HG02610 (cell line): ENCODE data around the gene NFASC.

ENCODE experiments used
- ATAC-seq: cut with Tn5 transposase; IDR thresholded peaks from one replicate; pipeline ENCODE4 v1.9.1; 2021; ENCODE audit warnings: mild to moderate bottlenecking, moderate library complexity; ENCODE audit not compliant: unreplicated experiment

Gene NFASC

GRCh38 chr1:204858363-204858821, 12.3 kb upstream of the NFASC start:
- no peak for ATAC-seq

DNA sequence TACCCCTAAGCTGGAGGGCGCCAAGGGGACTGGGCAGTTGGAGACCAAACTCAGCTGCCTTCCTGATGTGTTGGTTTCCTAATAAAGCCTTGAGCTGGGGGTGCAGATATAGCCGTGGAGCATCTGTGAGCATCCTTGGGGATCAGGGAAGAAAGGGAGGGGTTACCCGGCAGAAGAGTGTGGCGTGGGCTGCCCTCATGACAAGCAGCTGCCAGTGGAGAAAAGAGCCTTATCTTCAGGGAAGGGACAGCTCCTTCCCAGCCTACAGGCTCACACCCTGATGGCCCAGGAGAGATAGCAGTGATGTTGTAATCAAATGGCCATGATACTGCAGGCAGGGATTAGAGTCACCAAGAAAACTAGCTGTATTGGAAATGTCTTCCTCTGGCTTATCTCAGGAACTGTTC, 10.8 kb upstream of the NFASC start:
- no peak for ATAC-seq

DNA sequence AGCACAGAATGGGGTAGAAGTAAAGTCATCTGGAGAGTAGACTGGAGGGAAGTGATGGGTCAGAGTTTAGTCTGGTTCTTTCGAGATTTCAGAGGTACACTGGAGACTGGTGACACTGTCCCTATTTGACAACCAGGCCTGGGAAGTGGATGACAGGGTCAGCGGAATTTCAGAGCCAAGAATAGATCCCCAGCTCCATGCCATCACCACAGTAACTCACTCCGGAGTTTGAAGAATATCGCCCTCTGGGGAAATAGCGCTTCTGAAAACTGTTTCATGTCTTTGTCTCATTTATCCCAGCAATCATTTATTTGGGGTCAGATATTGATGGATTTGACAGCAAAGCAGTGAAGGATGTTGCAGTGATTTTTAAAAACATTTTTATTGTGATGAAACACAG, 7.6 kb upstream of the NFASC start:
- no peak for ATAC-seq

GRCh38 chr1:204863730-204864129, 6.9 kb upstream of the NFASC start:
- no peak for ATAC-seq

- no peak for ATAC-seq
Measured at GRCh38 chr1:204866051-204866596, 4.5 kb upstream of the NFASC start.

GRCh38 chr1:204867203-204867602, 3.5 kb upstream of the NFASC start:
- no peak for ATAC-seq

DNA sequence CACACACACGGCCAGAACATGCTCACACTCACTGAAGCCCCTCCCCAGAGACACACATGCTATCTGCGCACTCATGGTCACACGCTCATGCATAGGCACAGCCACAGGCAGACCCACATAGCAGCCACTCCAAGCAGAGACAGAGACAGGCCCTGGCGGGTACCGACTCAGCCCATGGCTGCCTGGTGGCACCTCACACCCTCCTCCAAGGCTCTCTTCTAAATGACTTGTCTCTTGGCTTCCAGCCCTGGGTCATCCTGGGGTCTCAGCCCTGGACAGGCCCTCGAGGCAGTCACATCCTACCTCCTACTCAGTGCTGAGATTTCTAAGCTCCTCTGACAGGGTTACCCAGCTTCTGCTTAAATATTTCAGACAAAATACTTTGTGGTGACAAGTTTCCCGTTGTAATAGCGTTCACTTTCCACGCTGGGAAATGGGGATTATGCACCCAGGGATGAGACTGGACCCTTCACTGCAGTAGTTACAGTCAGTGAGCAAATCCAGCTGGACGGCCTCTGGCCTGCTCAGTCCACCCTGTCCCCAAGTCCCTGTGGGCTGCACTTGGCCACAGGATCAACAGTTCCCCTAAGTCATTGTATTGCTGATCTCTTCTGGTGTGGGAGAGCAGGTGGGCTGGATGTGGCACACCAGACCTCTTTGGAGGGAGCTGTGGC, 2.9 kb upstream of the NFASC start:
- no peak for ATAC-seq

- no peak for ATAC-seq
Measured at GRCh38 chr1:204868340-204868700, 2.3 kb upstream of the NFASC start.

GRCh38 chr1:204869097-204869496, 1.6 kb upstream of the NFASC start:
- ATAC-seq: no peak

- no peak for ATAC-seq
Measured at GRCh38 chr1:204871405-204872037, 859 bp downstream of the NFASC start.

DNA sequence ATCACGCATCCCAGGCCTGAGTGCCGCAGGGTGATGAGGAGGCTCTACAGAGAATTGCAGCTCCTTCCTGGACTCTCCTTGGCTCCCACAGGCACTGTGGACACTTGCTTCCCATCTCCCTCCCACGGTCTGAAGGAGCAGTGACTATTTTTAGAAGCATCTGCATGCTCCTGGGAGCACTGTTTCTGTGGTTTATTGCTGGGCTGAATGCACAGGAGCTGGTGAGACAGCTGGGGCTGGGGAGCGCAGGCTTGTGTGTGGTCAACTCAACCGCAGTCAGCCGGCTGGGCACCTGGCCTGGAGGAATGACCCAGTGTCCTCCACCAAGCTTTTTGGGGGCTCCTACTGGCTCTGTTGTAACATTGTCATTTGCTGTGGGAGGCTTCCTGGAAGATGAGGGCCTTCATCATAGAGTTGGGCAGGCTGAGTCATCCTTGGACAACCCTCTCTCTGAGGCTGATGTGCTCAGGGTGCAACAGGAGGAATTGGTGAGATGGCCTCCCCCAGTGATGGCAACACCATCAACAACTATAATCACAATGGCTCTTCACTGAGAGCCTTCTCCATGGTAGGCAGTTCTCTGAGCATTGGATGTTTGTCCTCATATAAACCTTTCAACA, 1.7 kb downstream of the NFASC start:
- ATAC-seq: no peak

- no peak for ATAC-seq
Measured at GRCh38 chr1:204873176-204873575, 2.5 kb downstream of the NFASC start.

GRCh38 chr1:204873714-204874113, 3.1 kb downstream of the NFASC start:
- no peak for ATAC-seq

GRCh38 chr1:204874274-204874673, 3.6 kb downstream of the NFASC start:
- no peak for ATAC-seq

- ATAC-seq: no peak
Measured at GRCh38 chr1:204875255-204875654, 4.6 kb downstream of the NFASC start.

- ATAC-seq: no peak
Measured at GRCh38 chr1:204878621-204879234, 8.1 kb downstream of the NFASC start.

DNA sequence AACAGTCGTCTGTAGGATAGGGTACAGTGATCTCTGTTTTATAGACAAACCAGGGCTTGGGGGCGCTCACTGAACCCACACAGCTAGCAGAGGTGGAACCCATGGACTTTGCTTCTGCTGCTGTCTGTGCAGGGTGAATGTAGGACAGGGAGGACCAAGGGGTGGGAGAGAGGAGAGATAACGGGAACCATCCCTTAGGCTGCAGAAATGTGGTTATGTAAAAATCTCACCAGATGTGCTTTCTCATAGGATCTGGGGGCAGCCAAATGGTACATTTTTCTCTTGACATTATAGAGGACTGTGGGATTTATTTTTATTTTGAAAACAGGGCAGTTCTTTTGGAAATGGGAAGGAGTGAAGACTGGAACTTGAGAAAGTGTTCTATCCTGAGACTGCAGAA, 8.7 kb downstream of the NFASC start:
- no peak for ATAC-seq

GRCh38 chr1:204880906-204881305, 10.2 kb downstream of the NFASC start:
- ATAC-seq: no peak

DNA sequence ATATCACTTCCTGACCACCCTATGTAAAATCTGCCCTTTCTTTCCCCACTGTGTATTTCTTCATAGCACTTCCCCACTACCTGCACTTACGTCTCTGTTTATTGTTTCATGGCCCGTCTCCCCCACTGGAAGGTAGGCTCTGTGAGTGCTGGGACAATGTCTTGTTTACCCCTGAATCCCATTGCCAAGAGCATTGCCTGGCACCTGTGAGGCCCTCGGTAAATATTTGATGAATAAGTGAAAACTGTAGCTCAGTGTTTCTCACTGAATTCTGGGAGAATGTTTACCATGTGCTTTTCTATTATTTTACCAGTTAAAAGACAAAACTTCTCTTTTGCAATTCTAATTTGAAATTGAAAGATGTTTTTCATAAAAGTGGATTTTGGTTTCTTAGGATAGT, 11.8 kb downstream of the NFASC start:
- no peak for ATAC-seq

DNA sequence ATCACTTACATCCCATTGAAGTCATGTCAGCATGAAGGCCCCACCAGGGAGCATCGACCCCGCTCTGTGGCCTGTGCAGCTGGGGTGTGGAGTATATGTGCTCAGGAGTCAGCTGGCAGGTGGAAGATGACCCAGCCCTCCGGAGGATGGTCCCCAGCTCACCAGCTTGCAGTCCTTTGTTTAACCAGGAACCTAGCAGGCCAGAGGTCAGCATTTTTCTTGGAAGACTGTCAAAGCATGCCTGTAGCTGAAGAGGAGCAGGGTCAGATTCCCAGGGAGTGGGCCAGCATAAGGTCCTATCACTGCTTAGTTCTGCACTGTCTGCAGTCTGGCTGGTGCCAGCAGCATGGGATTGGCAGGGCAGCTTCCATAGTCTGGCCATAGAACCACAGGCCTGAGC, 12.7 kb downstream of the NFASC start:
- ATAC-seq: no peak

DNA sequence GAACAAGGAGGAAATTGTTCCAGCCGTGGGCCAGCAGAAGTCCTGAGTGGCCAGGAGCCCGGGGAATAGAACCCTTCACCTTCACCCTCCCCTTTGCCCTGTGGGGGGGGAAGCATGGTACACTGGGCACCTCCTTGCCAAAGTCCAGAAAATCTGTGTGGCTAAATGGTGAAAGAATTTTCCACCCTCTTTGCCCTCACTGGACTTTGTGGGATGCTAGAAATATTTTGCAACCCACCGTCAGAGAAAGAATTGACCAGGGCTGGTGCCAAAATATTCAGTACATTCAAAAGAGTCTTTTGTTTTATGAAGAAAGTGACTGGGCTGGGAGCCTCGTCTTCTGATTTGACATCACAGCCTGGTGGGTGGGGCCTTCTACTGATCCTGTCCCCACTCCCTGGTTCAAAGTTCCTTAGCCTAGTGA, 14.6 kb downstream of the NFASC start:
- ATAC-seq: no peak

- no peak for ATAC-seq
Measured at GRCh38 chr1:204885790-204886189, 15.1 kb downstream of the NFASC start.
